HepG2 (cell line): ENCODE data around the gene IFT172. TPM values are rescaled to one million over a fixed set of nuclear protein-coding genes. Genes with fewer than 3 reads are reported as not detected.

Experiments
- ASH2L ChIP-seq: fragments of 300-600, 200-600 bp; sonication (generic); IDR thresholded peaks from 2 replicates; pipeline ENCODE4 v1.7.0; 2017; ENCODE audit warnings: low read depth, mild to moderate bottlenecking, moderate library complexity, mixed read lengths, low read length; ENCODE audit not compliant: insufficient read length
- ATM ChIP-seq: fragments of 450-650 bp; IDR thresholded peaks from 2 replicates; pipeline ENCODE4 v1.7.1; 2017; ENCODE audit warnings: mild to moderate bottlenecking, borderline replicate concordance
- DPF2 ChIP-seq: sonication (generic); formaldehyde crosslinking; IDR thresholded peaks from 2 replicates; pipeline ENCODE4 v1.4.0; 2020; ENCODE audit warnings: mild to moderate bottlenecking, low read depth, missing genetic modification reagents, borderline replicate concordance
- HNRNPH1 ChIP-seq: fragments of 200-400 bp; formaldehyde crosslinking; optimal IDR thresholded peaks from 2 replicates; pipeline ENCODE3; 2017; ENCODE audit warnings: mild to moderate bottlenecking, low read depth, low read length
- IRF9 ChIP-seq: sonication (generic); formaldehyde crosslinking; IDR thresholded peaks from 2 replicates; pipeline ENCODE4 v1.8.0; 2022; ENCODE audit warnings: missing genetic modification reagents, mild to moderate bottlenecking, borderline replicate concordance
- IRX3 ChIP-seq: sonication (generic); formaldehyde crosslinking; IDR thresholded peaks from 2 replicates; pipeline ENCODE4 v1.8.1; 2023; ENCODE audit warnings: mild to moderate bottlenecking, low read depth, missing genetic modification reagents, borderline replicate concordance
- KAT2B ChIP-seq: fragments of 150-350 bp; IDR thresholded peaks from 2 replicates; pipeline ENCODE4 v1.6.1; 2014; ENCODE audit warnings: low read depth, low read length, borderline replicate concordance
- KLF9 ChIP-seq: IDR thresholded peaks from 2 replicates; pipeline ENCODE4 v1.6.1; 2016; ENCODE audit warnings: low read depth
- PAXIP1 ChIP-seq: sonication (generic); formaldehyde crosslinking; conservative IDR thresholded peaks from 2 replicates; pipeline ENCODE4 v1.4.0; 2020; ENCODE audit warnings: mild to moderate bottlenecking, missing genetic modification reagents, moderate library complexity
- PHF20 ChIP-seq: sonication (generic); formaldehyde crosslinking; IDR thresholded peaks from 2 replicates; pipeline ENCODE4 v1.5.0; 2020; ENCODE audit warnings: mild to moderate bottlenecking, missing genetic modification reagents
- PRDM15 ChIP-seq: sonication (generic); formaldehyde crosslinking; IDR thresholded peaks from 2 replicates; pipeline ENCODE4 v1.4.0; 2020; ENCODE audit warnings: missing genetic modification reagents
- RCOR2 ChIP-seq: IDR thresholded peaks from 2 replicates; pipeline ENCODE4 v1.6.1; 2016; ENCODE audit warnings: missing biosample characterization, missing genetic modification reagents
- XBP1 ChIP-seq: sonication (generic); formaldehyde crosslinking; IDR thresholded peaks from 2 replicates; pipeline ENCODE4 v1.5.0; 2020; ENCODE audit warnings: missing genetic modification reagents
- ZBTB20 ChIP-seq: sonication (generic); formaldehyde crosslinking; IDR thresholded peaks from 2 replicates; pipeline ENCODE4 v1.8.1; 2023; ENCODE audit warnings: missing genetic modification reagents, low read depth, mild to moderate bottlenecking, borderline replicate concordance
- ZBTB8A ChIP-seq: sonication (generic); formaldehyde crosslinking; IDR thresholded peaks from 2 replicates; pipeline ENCODE4 v1.4.0; 2020; ENCODE audit warnings: mild to moderate bottlenecking, low read depth, missing genetic modification reagents, borderline replicate concordance
- ZNF451 ChIP-seq: sonication (generic); formaldehyde crosslinking; IDR thresholded peaks from 2 replicates; pipeline ENCODE4 v1.5.0; 2020; ENCODE audit warnings: mild to moderate bottlenecking, missing genetic modification reagents
- ZNF597 ChIP-seq: sonication (generic); formaldehyde crosslinking; IDR thresholded peaks from 2 replicates; pipeline ENCODE4 v1.5.0; 2020; ENCODE audit warnings: missing genetic modification reagents
- ZNF775 ChIP-seq: sonication (generic); formaldehyde crosslinking; IDR thresholded peaks from 2 replicates; pipeline ENCODE4 v1.4.0; 2020; ENCODE audit warnings: missing genetic modification reagents, mild to moderate bottlenecking, moderate library complexity, borderline replicate concordance
- ZNF891 ChIP-seq: sonication (generic); formaldehyde crosslinking; IDR thresholded peaks from 2 replicates; pipeline ENCODE4 v1.5.0; 2020; ENCODE audit warnings: mild to moderate bottlenecking, missing genetic modification reagents
- ZZZ3 ChIP-seq: sonication (generic); formaldehyde crosslinking; IDR thresholded peaks from 2 replicates; pipeline ENCODE4 v1.4.0; 2020; ENCODE audit warnings: missing genetic modification reagents, mild to moderate bottlenecking, borderline replicate concordance
- polyA plus RNA-seq, 8 experiments: library from polyadenylated mRNA; depleted of rRNA in 3 of 8; stranded (reverse) in 7 of 8; unstranded in 1 of 8; fragments of >200 nt; fragmentation: Illumina TruSeq in 4 of 8; extraction: Trizol in 4 of 8; gene quantifications; 2 replicates each; pipeline versions ENCODE4 v1.2.1 to v1.2.3, GENCODE V29; 2011 to 2016; ENCODE audit warnings: low read depth in 4 of 8, missing spikeins in 1 of 8, mixed read lengths in 1 of 8; ENCODE audit not compliant: insufficient read depth in 1 of 8
- total RNA-seq, 5 experiments: library from RNA; depleted of rRNA; stranded (reverse); fragments of >200 nt; fragmentation: Illumina TruSeq; extraction: Trizol; gene quantifications; 2 replicates each; pipeline ENCODE4 v1.2.3, GENCODE V29; 2016; ENCODE audit warnings: low read depth in 1 of 5

The IFT172 gene
- total and polyA plus RNA-seq, 2 of the 13 experiments (the other 11 are each of a cell fraction or from before 2014, with no cell fraction given), result 21.6 to 35.7 TPM

GRCh38 chr2:27408601-27409320 lies 80.8 kb downstream of the IFT172 start (continued):
- no peak for TF ChIP-seq PRDM15 (CRISPR knock-in tag)
- no peak for TF ChIP-seq ZZZ3
- peak; percentile 24; the same call in 1 of the 2 replicates for TF ChIP-seq ZBTB20 (CRISPR knock-in tag)
- TF ChIP-seq PAXIP1, result no peak
- no peak for TF ChIP-seq ZNF451
- no peak for TF ChIP-seq DPF2 (CRISPR knock-in tag)
- TF ChIP-seq ZBTB8A (CRISPR knock-in tag), result no peak
- TF ChIP-seq HNRNPH1, result no peak
- no peak for TF ChIP-seq ZNF597 (CRISPR knock-in tag)
- TF ChIP-seq KLF9 (CRISPR knock-in tag), result no peak
- no peak for TF ChIP-seq KAT2B
- TF ChIP-seq ATM, result no peak
- no peak for TF ChIP-seq PHF20 (CRISPR knock-in tag)
- TF ChIP-seq ZNF891 (CRISPR knock-in tag), result no peak
- TF ChIP-seq RCOR2, result no peak
- no peak for TF ChIP-seq IRF9 (CRISPR knock-in tag)
- TF ChIP-seq XBP1, result no peak
- TF ChIP-seq ZNF775, result no peak
- TF ChIP-seq ASH2L, result no peak
- peak; percentile 15; the same call in 1 of the 2 replicates for TF ChIP-seq IRX3 (CRISPR knock-in tag)
